ENCODE measurements around the gene BNIPL. TPM values are rescaled to one million over a fixed set of nuclear protein-coding genes. Genes with fewer than 3 reads are reported as not detected.
A peak's percentile ranks its signal among the peaks of the same experiment; 100 is the strongest.

Gene BNIPL
- total and polyA plus RNA-seq, 2 of the 13 experiments (the other 11 are each of a cell fraction or from before 2014, with no cell fraction given): 0.40 to 1.1 TPM

DNA sequence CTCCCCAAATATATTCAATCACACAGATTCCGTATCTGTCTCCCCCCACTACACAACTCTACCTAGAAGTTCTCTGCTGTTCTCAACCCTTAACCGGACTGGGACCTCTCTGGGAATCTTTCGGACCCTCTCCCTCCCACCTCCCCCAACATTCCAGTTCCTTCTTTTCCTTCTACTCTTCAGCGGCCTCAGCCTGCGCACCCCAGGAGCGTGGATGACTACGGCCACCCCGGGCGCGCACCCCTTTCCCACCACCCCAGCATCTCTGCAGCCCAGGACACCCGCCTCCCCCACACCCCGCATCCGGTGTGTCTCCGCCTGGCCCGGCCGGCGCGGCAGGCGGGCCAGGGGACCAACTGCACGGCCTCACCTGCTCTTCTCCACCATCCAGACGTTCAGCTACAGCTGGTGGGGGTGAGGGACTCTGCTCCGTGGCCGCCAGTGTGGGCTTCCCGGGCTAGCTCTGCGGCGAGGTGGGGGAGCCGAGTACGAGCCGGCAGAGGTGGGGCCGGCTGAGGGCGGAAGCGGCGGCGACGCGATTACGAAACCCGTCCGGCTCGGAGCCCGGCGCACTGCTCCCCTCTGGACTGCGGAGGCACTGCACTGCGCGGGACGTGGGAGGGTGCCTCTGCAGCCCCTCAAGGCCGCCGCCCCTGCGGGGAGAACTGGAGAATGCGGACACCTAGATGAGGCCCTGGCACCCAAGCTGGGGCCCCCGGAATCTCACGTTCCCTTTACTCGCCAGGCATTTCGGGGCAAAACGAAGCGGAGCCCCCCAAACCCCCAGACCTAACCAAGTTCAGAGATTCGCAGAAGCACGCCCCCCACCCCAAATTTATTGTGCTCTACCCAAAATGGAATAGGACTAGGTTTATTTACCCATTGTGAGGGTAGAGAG is 23.0 kb downstream of the BNIPL start, which contains the start of gene CDC42SE1 (continued):
- 0 out of 2 replicates have a peak, but pooled peaks have one; percentile 23 for TF ChIP-seq NFATC3 (CRISPR knock-in tag; IDR thresholded peaks at IDR 0.05)
- peak; percentile 78 for TF ChIP-seq IRF2 (CRISPR knock-in tag; IDR thresholded peaks at IDR 0.05)
- peak; percentile 63; the same call in 1 of the 2 replicates for TF ChIP-seq MIER3 (CRISPR knock-in tag; IDR thresholded peaks at IDR 0.05; ENCODE audit: borderline replicate concordance)
- peak; percentile 69; the same call in 1 of the 2 replicates for TF ChIP-seq RXRB (CRISPR knock-in tag; IDR thresholded peaks at IDR 0.05; ENCODE audit: borderline replicate concordance)
- TF ChIP-seq ZNF276 (CRISPR knock-in tag; IDR thresholded peaks at IDR 0.05; ENCODE audit: low read depth): no peak
- TF ChIP-seq ZFP41 (CRISPR knock-in tag; IDR thresholded peaks at IDR 0.05; ENCODE audit: borderline replicate concordance): no peak
- TF ChIP-seq ZNF12 (CRISPR knock-in tag; IDR thresholded peaks at IDR 0.05): no peak
- no peak for TF ChIP-seq ZNF432 (CRISPR knock-in tag; IDR thresholded peaks at IDR 0.05; ENCODE audit: borderline replicate concordance)
- TF ChIP-seq NKX3-1 (CRISPR knock-in tag; IDR thresholded peaks at IDR 0.05): no peak
- TF ChIP-seq ZSCAN20 (CRISPR knock-in tag; IDR thresholded peaks at IDR 0.05; ENCODE audit: borderline replicate concordance): no peak
- TF ChIP-seq ZNF557 (CRISPR knock-in tag; IDR thresholded peaks at IDR 0.05): no peak
- no peak; the same call in 1 of the 2 replicates for TF ChIP-seq ZNF674 (CRISPR knock-in tag; IDR thresholded peaks at IDR 0.05; ENCODE audit: low read depth)
- TF ChIP-seq, protein P1, sequence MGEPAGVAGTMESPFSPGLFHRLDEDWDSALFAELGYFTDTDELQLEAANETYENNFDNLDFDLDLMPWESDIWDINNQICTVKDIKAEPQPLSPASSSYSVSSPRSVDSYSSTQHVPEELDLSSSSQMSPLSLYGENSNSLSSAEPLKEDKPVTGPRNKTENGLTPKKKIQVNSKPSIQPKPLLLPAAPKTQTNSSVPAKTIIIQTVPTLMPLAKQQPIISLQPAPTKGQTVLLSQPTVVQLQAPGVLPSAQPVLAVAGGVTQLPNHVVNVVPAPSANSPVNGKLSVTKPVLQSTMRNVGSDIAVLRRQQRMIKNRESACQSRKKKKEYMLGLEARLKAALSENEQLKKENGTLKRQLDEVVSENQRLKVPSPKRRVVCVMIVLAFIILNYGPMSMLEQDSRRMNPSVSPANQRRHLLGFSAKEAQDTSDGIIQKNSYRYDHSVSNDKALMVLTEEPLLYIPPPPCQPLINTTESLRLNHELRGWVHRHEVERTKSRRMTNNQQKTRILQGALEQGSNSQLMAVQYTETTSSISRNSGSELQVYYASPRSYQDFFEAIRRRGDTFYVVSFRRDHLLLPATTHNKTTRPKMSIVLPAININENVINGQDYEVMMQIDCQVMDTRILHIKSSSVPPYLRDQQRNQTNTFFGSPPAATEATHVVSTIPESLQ (CRISPR knock-in tag; conservative IDR thresholded peaks at IDR 0.05): 0 out of 2 replicates have a peak, but pooled peaks have one; percentile 78
- no peak for TF ChIP-seq CSRNP2 (CRISPR knock-in tag; conservative IDR thresholded peaks at IDR 0.05; ENCODE audit: low read depth)
- TF ChIP-seq ZNF234 (CRISPR knock-in tag; conservative IDR thresholded peaks at IDR 0.05): no peak
- TF ChIP-seq MXI1 (IDR thresholded peaks at IDR 0.05; ENCODE audit: borderline replicate concordance, low read depth, low read length): peak; percentile 55; the same call in 1 of the 3 replicates
- 0 out of 2 replicates have a peak, but pooled peaks have one; percentile 38 for TF ChIP-seq PCBP1 (IDR thresholded peaks at IDR 0.05; ENCODE audit: borderline replicate concordance, low read depth, low read length)
- no peak for TF ChIP-seq ARID3A (IDR thresholded peaks at IDR 0.05; ENCODE audit: low read depth, low read length)
- TF ChIP-seq PLRG1 (conservative IDR thresholded peaks at IDR 0.05): no peak
- TF ChIP-seq ZNF691 (CRISPR knock-in tag; IDR thresholded peaks at IDR 0.05; ENCODE audit: borderline replicate concordance, low read depth): peak; percentile 65; the same call in 1 of the 2 replicates
- no peak for TF ChIP-seq ZMAT3 (CRISPR knock-in tag; conservative IDR thresholded peaks at IDR 0.05)
